NCI-H69 (cell line): ENCODE results near the gene PI4K2A.
"Not testable (repeated sequence)": the region's sequence is repeated elsewhere in the genome, so short reads cannot be mapped to it uniquely, and the experiment has no call there.

Source experiments
- DNase-seq: peaks from one replicate; lab custom pipeline; 2025; lab: John Stamatoyannopoulos, UW

PI4K2A gene

DNA sequence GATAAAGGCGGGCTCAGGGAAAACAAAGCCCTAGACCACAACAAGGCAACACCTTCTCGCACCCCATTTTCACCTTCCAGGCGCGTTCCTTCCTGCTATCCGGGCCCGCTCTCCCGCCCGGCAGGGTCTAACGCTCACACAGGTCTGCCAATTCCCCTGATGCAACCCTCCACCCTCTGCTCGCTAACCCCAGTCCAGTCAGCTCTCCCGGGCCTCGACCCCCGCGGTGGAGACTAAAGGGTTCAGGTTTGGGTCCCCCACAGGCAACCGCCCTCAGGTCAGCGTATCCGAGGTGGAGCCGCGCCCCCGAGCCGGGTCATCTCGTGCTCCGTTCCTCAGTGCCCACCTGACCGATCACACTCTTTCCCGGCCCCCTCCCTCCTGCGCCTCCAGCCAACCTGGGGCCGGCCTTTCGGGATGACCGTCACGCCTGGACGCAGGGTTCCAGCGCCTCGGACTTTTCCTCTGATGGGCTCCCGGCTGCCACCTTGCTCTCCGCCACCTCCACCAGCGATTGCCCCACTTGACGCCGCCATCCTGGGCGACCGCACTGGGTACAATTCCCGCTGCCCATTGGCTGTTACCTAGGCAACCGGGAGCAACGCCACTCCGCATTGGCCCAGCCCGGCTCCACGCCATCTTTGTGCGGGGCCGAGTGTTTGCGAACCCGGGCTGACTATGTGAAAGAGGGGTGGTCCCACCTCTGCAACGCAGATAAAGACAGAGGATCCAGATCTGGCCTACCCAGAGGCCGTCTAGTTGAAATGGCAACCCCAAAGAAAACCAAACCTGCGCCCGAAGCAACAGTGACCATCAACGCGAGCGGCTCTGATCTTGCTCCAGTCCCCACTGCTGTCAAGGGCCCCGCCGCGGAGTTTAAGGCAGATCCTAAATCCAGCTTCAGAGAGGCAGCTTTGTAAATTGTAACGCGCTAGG lies 7.3 kb upstream of the PI4K2A start, which contains the start of gene MORN4:
Gene MORN4 (minus strand): TSS at position 552 of the 936 bp plus-strand sequence. CDS start 13,847 bp downstream, outside the sequence.
- peak; percentile 92 for DNase-seq

DNA sequence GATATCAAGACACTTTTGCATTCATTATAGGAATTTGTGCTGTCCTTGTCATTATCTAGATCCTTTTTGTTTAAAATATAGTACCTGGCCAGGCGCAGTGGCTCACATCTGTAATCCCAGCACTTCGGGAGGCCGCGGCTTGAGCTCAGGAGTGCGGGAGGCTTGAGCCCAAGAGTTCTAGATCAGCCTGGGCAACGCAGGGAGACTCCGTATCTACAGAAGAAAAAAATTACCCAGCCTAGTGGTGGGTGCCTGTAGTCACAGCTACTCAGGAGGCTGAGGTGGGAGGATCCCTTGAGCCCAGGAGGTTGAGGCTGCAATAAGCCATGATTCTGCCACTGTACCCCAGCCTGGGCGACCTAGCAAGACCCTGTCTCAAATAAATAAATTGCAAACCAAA lies 6.5 kb upstream of the PI4K2A start:
- DNase-seq = peak; percentile 44

DNA sequence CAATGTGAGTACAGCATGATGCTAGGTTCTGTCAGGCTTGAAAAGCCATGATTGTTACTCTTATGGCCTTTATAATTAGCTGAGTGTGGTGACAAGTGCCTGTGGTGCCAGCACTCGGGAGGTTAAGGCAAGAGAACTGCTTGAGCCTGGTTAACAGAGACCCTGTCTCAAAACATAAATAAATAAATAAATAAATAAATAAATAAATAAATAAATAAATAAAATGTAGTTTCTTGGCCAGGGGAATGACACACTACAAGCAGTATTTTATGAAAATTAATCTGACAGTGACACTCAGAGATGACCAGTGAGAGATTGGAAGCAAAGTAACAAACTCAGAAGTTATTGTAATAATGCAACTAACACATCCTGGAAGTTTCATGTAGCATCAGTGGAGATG lies 4.9 kb upstream of the PI4K2A start:
- no peak for DNase-seq

DNA sequence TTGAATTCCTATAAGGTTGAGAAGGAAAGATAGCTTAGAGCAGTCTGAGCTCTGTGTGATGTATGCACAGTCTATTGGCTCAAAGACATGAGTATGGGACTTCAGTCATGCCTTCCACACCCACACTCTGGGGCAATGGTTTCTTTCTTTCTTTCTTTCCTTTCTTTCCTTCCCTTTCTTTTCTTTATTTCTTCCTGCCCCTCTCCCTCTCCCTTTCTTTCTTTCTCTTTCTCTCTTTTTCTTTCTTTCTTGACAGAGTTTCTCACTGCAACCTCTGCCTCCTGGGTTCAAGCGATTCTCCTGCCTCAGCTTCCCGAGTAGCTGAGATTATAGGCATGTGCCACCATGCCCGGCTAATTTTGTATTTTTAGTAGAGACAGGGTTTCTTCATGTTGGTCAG lies 1.4 kb upstream of the PI4K2A start:
- not testable (repeated sequence) for DNase-seq

DNA sequence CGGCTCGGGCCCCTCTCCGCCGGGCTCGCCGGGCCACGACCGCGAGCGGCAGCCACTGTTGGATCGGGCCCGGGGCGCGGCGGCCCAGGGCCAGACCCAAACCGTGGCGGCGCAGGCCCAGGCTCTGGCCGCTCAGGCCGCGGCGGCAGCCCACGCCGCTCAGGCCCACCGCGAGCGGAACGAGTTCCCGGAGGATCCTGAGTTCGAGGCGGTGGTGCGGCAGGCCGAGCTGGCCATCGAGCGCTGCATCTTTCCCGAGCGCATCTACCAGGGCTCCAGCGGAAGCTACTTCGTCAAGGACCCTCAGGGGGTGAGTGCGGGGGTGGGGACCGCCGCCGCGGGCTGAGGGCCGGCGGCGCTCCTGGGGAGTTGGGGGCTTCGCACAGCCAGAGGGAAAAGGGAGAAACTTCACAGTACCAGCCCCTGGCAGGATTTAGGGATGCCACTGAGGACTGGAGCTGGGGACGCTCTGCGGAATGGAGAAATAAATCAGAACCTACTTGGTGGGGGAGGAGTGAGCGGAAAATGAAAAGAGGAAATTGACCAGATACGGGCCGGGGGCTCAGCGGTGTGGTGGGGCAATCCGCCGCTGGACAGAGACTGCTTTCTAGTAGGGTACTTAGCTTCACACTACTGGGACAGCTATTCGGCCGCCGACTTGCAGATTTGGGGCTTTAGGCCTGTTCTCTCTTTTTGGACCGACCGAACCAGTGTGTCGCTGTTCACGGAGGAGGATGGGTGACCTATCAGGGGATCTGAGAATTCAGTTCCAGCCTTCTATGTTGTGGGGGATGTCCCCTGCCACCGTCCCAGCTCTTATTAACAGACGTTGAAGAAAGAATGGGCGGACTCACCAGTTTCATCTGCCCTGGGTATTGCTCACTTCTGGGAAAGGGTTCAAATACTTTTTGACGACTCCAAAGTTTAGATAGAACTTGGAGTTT lies 669 bp downstream of the PI4K2A start:
- DNase-seq = peak; percentile 41

DNA sequence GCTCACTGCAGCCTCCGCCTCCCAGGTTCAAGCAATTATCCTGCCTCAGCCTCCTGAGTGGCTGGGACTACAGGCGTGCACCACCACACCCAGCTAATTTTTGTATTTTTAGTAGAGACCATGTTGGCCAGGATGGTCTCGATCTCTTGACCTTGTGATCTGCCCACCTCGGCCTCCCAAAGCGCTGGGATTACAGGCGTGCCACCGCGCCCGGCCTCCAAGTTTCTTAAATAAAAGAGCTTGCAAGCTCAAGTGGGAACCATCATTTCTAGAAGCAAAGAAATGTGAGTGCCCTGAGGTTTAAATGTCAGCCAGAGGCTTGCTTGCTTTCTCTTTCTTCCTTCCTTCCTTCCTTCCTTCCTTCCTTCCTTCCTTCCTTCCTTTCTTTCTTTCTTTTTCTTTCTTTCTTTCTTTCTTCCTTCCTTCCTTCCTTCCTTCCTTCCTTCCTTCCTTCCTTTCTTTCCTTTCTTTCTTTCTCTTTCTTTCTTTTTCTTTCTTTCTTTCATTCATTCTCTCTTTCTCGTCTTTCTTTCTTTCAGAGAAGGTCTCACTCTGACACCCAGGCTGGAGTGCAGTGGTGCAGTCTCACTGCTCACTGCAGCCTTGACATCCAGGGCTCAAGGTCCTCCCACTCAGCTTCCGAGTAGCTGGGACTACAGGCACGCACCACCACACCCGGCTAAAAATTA lies 2.1 kb downstream of the PI4K2A start:
- DNase-seq = not testable (repeated sequence)

DNA sequence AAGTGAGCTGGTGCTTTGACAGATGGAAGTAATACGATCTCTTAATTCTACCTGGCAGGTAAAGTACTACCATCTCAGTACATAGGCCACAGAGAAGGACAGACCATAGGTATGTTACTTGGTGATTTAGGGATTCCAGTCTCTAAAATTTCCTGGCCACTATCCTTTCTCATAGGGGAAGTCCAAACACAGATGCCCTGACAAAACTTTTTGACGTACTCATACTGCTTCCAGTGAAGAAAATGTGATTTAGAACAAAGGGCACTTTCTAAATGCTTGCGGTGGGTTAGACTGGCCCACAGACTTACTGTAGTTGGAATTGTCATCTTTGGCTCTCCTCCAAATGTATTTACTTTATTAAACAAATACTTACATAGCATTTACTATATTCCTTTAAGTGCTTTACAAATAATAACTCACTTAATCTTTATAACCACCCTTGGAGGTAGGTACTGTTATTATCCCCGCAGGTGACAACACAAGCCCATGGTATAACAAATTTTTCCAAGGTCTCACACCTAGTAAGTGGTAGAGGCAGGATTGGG lies 3.0 kb downstream of the PI4K2A start:
- DNase-seq = peak; percentile 71

DNA sequence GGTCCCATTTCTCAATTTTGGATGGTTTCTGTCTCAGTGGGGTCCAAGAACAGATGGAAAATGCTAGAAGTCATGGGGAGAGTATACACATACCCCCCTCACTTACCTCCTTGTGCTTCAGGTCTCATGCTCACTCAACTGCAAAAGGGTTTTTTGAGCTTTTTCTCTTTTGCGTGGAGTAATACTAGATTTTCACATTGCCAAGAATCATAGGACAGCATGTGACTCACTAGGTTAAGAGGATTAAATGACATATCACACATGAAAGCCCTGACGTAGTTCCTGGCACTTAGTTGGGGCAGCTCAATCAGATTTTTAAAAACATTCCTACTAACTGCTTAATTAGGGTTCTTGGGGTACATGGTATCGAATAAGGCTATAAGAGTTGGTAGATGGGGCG lies 4.5 kb downstream of the PI4K2A start:
- no peak for DNase-seq

DNA sequence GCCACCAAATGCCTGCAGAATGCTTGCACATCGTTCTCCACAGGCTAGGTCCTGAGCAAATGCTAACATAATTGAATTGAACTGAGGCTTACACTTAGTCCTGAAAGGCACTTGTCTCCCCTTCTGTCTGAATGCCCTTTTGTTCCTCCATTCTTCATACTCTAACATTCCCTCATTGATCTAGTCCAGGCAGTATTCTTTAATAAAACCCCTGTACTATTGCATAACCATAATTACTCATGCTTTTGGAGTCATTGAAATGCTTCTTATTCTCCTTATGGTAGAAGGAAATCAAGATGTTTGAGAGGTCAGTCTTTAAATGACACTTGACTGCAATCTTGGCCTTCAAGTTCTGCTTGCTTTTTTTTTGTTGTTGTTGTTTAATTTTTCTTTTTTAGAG lies 7.1 kb downstream of the PI4K2A start:
- no peak for DNase-seq

DNA sequence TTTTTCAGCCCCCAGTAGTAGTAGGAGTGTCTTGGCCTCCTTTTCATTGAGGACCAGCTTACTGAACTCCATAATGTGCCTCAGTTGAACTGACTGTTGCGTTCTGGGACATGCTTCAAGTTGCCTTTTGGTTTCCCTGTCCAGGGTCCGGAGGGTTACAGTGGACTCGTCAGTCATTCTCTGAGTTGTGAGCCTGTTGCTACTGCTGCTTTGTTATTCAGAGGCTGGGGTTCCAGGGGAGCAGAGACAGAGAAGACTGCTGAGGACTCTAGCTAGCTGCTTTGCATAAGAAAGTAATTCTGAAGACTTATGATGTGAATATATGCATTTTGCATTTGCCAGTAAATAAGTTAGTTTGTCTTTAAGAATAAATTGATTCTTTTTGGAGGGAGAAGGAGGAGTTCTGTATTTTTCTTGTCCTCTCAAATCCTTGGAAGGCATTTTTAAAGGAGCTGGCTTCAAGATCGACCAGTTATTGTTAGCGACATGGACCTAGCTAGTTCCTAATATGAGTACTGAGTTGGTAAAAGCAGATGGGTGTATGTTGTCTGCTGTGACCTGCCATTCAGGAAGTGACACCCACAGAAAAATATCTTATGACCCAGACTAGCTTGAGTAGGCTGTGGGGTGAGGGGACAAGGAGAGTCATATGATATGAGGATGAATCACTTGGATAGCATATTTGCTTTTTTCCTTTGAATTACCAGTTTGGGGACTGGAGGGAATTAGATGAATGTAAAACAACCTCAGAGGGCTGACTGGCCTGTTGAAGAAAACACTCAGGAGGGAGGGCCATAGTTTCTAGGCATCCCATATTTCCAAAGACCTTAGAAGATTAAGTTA lies 8.3 kb downstream of the PI4K2A start:
- peak; percentile 11 for DNase-seq

DNA sequence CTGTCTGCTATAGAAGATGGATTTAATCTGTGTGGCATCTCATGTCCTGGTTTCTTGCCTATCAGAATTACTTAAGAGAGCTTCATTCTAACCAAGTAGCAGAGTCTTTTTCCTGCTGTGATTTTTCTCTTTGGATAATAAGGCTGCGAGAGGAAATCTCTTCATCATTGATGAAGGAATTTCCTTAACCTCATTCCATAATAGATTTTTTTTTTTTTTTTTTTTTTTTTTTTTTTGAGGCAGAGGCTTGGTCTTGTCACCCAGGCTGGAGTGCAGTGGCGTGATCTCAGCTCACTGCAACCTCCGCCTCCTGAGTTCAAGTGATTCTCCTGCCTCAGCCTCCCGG lies 8.9 kb downstream of the PI4K2A start:
- DNase-seq = not testable (repeated sequence)

DNA sequence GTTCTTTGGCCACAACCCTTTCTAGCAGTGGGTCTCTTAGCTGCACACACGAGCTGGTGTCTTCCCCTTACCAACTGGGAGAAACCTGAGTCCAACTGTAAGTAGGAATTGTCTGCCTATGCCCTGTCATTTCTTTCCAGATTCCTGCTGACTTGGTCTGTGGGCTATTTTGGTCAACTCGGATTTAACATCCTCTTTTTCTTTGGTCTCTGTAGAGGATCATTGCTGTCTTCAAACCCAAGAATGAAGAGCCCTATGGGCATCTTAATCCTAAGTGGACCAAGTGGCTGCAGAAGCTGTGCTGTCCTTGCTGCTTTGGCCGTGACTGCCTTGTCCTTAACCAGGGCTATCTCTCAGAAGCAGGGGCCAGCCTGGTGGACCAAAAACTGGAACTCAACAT lies 10.3 kb downstream of the PI4K2A start:
- DNase-seq = no peak

DNA sequence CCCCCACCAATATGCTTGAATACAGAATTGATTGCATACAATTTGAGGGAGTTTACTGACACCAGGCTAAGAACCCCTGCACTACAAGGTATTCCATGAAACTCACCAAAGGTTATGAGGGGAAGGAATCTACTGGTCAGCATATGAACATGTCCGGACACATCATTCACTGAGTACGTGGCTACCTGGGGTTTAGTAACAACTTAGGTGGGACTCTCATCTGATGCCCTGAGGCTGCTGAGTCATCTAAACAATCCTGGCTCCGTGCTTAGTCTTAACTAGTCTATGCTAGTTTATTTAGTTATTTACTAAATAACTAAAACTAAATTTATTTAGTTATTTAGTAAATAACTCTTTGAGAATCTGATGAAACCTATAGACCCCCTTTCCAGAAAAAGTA lies 11.3 kb downstream of the PI4K2A start:
- no peak for DNase-seq

DNA sequence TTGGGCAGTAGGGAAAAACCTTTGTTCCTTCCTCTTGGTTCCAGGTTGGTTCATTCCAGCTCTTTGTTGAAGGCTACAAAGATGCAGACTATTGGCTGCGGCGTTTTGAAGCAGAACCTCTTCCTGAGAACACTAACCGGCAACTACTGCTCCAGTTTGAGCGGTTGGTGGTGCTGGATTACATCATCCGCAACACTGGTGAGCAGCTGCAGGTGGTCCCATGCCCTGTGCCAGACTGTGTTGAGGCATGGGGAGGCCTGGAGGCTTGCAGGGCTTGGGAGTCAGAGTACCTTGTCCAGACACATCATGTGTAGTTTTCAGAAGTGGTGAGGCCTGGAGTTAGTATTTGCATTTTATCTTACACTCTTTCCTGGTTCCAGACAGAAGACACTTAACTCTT lies 16.3 kb downstream of the PI4K2A start:
- DNase-seq = no peak

DNA sequence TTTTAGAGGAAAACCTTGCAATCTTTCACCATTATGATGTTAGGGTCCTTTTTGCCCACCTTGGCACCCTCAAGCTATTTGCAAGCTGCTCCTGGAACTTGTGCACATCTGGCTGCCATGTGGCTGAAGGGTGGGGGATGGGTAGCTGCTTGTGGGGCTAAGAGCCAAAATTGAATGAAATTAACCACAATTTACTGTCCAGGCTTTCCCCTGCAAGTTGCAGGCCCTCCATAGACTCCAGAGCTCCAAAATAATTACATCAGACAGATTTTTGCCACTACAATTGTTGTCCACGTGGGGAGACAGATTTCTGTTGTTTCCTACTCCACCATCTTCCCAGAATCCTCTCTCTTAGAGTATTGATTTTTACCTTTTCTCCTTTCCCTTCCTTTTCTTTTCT lies 19.1 kb downstream of the PI4K2A start:
- DNase-seq = peak; percentile 15

DNA sequence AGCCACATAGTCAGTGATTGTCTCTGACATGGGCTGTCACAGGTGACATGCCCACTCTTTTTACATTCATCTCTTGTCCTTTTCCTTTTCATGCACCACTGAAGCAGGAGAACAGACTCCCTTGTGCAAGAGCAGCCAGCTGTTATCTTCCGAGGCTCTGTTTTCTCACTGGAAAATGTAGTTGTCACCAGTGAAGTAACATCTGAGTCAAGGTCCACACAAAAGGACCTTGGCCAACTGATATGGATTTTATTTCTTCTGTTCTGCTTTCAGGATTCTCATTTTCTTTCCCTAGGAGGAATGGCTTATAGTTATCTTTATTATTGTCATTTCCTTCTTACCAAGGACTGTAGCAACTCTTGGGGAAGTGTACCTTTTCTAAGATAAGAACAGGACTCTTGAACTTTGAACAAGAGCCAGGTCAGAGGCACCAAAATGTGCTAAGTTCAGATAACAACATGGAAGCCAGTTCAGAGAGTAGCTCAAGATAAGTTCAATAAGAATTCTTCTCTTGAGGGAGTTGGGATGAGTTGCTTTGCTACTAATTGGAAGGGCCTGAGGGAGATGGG lies 23.9 kb downstream of the PI4K2A start:
- no peak for DNase-seq

DNA sequence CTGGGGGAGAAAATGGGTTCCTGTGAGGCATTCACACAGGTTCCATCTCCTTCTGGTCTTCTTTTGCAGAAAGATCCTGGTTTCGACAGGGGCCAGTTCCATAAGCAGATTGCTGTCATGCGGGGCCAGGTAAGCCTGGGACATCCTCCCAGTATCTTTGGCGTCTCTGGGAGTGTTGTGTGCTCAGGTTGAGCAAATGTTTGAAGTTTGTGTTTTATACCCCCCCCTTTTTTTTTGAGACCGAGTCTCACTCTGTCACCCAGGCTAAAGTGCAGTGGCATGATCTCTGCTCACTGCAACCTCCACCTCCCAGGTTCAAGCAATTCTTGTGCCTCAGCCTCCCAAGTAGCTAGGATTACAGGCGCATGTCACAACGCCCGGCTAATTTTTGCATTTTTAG lies 26.5 kb downstream of the PI4K2A start:
- DNase-seq = no peak

DNA sequence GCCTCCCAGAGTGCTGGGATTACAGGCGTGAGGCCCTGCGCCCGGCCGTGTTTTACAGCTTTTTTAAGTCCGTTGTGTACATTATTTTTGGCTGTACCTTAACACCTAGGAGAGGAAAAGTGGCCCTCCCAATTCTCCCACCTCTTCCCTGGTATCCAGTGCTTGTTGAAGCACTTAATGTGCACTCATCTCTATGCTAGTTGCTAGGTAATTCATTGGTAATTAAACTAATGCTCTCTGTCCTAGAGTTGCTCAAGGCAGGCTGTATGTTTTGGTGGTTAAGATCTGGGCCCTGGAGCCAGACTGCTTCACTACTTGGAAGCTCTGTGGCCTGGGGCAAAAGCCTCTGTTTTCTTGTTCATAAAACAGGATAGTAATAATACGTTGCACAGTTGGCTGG lies 27.0 kb downstream of the PI4K2A start:
- no peak for DNase-seq

DNA sequence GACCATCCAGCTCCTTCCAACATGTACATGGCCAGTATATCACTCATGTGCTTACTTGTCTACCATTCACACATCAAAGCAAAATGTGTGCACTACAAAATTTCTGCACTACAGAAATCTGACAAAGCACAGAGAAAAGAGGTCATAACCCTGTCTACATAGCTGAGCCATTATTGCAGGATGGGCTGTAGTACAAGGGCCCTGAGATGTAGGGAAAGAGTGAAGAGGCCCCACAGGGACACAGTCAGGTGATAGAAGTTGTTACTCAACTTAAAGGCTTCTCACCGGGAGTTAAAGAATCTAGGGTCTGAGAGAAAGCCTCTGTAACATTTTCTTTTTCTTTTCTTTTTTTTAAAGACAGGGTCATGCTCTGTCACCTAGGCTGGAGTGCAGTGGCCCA lies 29.1 kb downstream of the PI4K2A start:
- DNase-seq = no peak

DNA sequence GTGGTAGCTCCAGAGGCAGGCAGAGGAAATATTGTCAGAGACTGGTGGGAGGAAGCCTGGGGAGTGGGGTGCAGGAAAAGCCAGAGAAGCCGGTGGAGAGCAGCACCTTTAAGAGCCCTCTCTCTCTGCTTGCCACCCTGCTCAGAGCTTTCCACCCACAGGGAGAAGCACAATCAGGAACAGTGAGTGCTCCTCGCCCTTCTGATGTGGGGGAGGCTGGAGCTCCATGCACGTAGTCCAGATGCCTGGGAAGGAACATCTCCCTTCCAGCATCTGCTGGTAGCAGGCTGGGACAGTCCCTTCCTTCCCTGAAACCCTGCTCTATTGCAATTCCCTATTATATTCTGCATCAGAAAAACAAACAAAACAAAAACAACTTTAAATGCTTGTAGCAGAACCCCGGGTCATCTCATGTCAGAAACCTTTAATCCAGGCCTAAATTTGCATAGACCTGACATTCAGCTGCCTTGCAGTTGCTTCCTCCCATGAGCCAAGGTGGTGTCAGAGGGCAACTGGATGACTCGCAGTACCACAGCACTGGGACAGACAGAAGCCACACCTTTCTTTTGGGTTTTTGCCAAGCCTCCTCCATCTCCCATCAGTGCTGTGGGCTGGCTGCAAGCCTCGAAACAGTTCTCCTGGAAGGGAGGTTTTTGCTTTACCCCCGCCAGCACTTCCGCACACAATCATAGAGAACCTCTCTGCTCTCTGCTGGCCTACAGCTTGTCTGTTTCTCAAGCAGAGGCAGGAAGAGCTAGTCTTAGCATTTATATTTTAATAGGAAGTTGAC lies 33.5 kb downstream of the PI4K2A start:
- DNase-seq = peak; percentile 17
